KG1 (cell line): ENCODE results near the gene SPNS3.

Source experiments
- DNase-seq: peaks from one replicate; lab custom pipeline; 2025; lab: John Stamatoyannopoulos, UW

SPNS3 gene

GRCh38 chr17:4490109-4490591, 56.4 kb downstream of the SPNS3 start:
- DNase-seq, result no peak

GRCh38 chr17:4490637-4491061, 56.9 kb downstream of the SPNS3 start:
- DNase-seq, result no peak

- no peak for DNase-seq
Observed at GRCh38 chr17:4492721-4493561, 59.2 kb downstream of the SPNS3 start.

- DNase-seq, result no peak
Observed at GRCh38 chr17:4497101-4497824, 63.5 kb downstream of the SPNS3 start.

- DNase-seq, result no peak
Observed at GRCh38 chr17:4498461-4499397, 65.0 kb downstream of the SPNS3 start, which contains the start of gene SPNS2. Gene SPNS2 (plus strand): TSS chr17:4498881. CDS start chr17:4499048, 167 bp downstream.

- no peak for DNase-seq
Observed at GRCh38 chr17:4499431-4500190, 65.9 kb downstream of the SPNS3 start.

- no peak for DNase-seq
Observed at GRCh38 chr17:4500191-4500571, 66.4 kb downstream of the SPNS3 start.

GRCh38 chr17:4501295-4501949, 67.7 kb downstream of the SPNS3 start:
- DNase-seq, result no peak

- no peak for DNase-seq
Observed at GRCh38 chr17:4502466-4503154, 68.9 kb downstream of the SPNS3 start.

GRCh38 chr17:4503283-4504025, 69.7 kb downstream of the SPNS3 start:
- no peak for DNase-seq

GRCh38 chr17:4504188-4504587, 70.4 kb downstream of the SPNS3 start:
- DNase-seq, result no peak

- no peak for DNase-seq
Observed at GRCh38 chr17:4505187-4505586, 71.4 kb downstream of the SPNS3 start.

GRCh38 chr17:4506175-4506813, 72.6 kb downstream of the SPNS3 start:
- no peak for DNase-seq

GRCh38 chr17:4506892-4507291, 73.2 kb downstream of the SPNS3 start:
- DNase-seq, result no peak

- no peak for DNase-seq
Observed at GRCh38 chr17:4507361-4508111, 73.8 kb downstream of the SPNS3 start.

GRCh38 chr17:4508207-4508606, 74.5 kb downstream of the SPNS3 start:
- no peak for DNase-seq

GRCh38 chr17:4509401-4509800, 75.7 kb downstream of the SPNS3 start:
- no peak for DNase-seq
